ENCODE data around the gene SH3TC1.

DNA sequence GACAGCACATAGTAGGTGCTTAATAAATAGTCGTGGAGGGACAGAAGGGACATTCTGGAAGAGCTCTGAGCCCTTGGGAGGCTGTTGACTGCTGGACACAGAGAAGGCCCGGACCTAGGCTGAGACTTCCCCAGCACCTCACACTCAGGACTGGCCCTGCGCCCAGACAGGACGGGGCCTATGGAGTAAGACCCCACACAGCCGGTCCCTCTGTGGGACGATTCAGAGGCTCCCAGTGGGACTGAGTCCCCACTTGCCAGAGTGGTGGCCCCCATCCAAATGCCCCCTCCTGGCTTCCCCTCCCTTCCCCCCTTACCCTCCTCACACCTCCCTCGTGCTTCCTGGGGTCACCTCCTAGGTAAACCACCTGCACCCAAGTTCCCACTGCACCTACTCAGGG is 49.4 kb upstream of the SH3TC1 start:
- no peak for TF ChIP-seq CTCF (IDR thresholded peaks at IDR 0.05)
- no peak for TF ChIP-seq POLR2A (IDR thresholded peaks at IDR 0.05)

All from adrenal gland (tissue), 5 donors.